PC-9 (cell line): ENCODE results near the gene CHEK1. TPM values are rescaled to one million over a fixed set of nuclear protein-coding genes. Genes with fewer than 3 reads are reported as not detected.

Experiments used
- BruUV-seq: library from RNA; stranded (reverse); fragments of 400-500 nt; replicated peaks from 2 replicates; lab custom pipeline; 2021; lab: Mats Ljungman, UMichigan
- CTCF ChIA-PET: fragments of 300-600 bp; sonication (Branson Sonifier 250); formaldehyde crosslinking; loops from one replicate; lab custom pipeline; 2022; ENCODE audit warnings: antibody characterized with exemption; lab: Charles Lee
- POLR2A ChIA-PET: fragments of 300-600 bp; sonication (Branson Sonifier 250); formaldehyde crosslinking; loops from one replicate; lab custom pipeline; 2022; ENCODE audit warnings: antibody characterized with exemption; ENCODE audit not compliant: unreplicated experiment; lab: Charles Lee
- DNase-seq, 2 experiments: peaks; one replicate each; pipeline versions ENCODE4 v3.0.0 to v3.0.0-alpha.2; 2015 to 2022; ENCODE audit warnings: mixed read lengths in 1 of 2
- H2AFZ ChIP-seq: fragments of 200-600 bp; sonication (generic); 2 replicates; pipeline ENCODE4 v1.8.1; 2017; ENCODE audit warnings: antibody characterized with exemption
- H3F3A ChIP-seq: fragments of 200-600 bp; sonication (generic); 2 replicates; pipeline ENCODE4 v1.8.1; 2017; ENCODE audit warnings: antibody characterized with exemption, mild to moderate bottlenecking, low read depth; ENCODE audit not compliant: insufficient read depth
- H3K27ac ChIP-seq: fragments of 200-600 bp; sonication (generic); 2 replicates; pipeline ENCODE4 v1.6.1; 2016; ENCODE audit warnings: mixed run types
- H3K27me3 ChIP-seq: fragments of 200-600 bp; sonication (generic); 2 replicates; pipeline ENCODE4 v1.6.1; 2016; ENCODE audit warnings: low read depth, mixed run types; ENCODE audit not compliant: insufficient read depth
- H3K36me3 ChIP-seq: fragments of 200-600 bp; sonication (generic); 2 replicates; pipeline ENCODE4 v1.6.1; 2016; ENCODE audit warnings: low read depth, mixed run types
- H3K4me1 ChIP-seq: fragments of 200-600 bp; sonication (generic); replicated peaks from 2 replicates; pipeline ENCODE4 v1.6.1; 2016; ENCODE audit warnings: mixed run types; ENCODE audit not compliant: insufficient read depth
- H3K4me2 ChIP-seq: fragments of 200-600 bp; sonication (generic); 2 replicates; pipeline ENCODE4 v1.6.1; 2017; ENCODE audit warnings: mixed run types
- H3K4me3 ChIP-seq: fragments of 200-600 bp; sonication (generic); 2 replicates; pipeline ENCODE4 v1.6.1; 2016; ENCODE audit warnings: mixed run types
- H3K79me2 ChIP-seq: fragments of 200-600 bp; sonication (generic); 2 replicates; pipeline ENCODE4 v1.6.1; 2017; ENCODE audit warnings: low read depth, mixed run types
- H3K9me2 ChIP-seq: fragments of 200-600 bp; sonication (generic); 2 replicates; pipeline ENCODE4 v1.8.1; 2017; ENCODE audit warnings: mild to moderate bottlenecking; ENCODE audit not compliant: insufficient read depth
- H3K9me3 ChIP-seq: fragments of 200-600 bp; sonication (generic); 2 replicates; pipeline ENCODE4 v1.8.1; 2016; ENCODE audit warnings: low read depth; ENCODE audit not compliant: insufficient read depth
- H4K20me1 ChIP-seq: fragments of 200-600 bp; sonication (generic); 2 replicates; pipeline ENCODE4 v1.8.1; 2017; ENCODE audit not compliant: insufficient read depth
- EZH2 ChIP-seq: fragments of 200-600 bp; sonication (generic); IDR thresholded peaks from 2 replicates; pipeline ENCODE4 v1.8.0; 2017; ENCODE audit warnings: antibody characterized with exemption, low read depth
- intact Hi-C: fragments of 100-400 bp; cut with micrococcal nuclease; formaldehyde crosslinking; loops from one replicate; pipeline ENCODE4 v1.10.0; 2022; ENCODE audit not compliant: unreplicated experiment
- total RNA-seq: library from RNA; stranded (reverse); gene quantifications from 2 replicates; pipeline ENCODE4 v1.2.3, GENCODE V29; 2021
- TF ChIP-seq, protein P1 (sequence below): fragments of 200-600 bp; sonication (generic); conservative IDR thresholded peaks from 2 replicates; pipeline ENCODE4 v1.6.1; 2017; ENCODE audit warnings: mixed run types, antibody characterized with exemption, mild to moderate bottlenecking, moderate library complexity

The CHEK1 gene
- total RNA-seq, 1 experiment from 2014 or later, result 36.5 TPM

GRCh38 chr11:125603207-125603606 is 21.8 kb upstream of the CHEK1 start:
- Histone ChIP-seq H3F3A (0 out of 2 replicates have a peak, but pooled peaks cover 3% of the 10 kb centered on the region), H4K20me1 (peaks cover 21% of the 10 kb centered on the region), H3K9me3 (no peaks in the 10 kb centered on the region), H3K36me3 (peaks cover 68% of the 10 kb centered on the region), H2AFZ (no peak overlapping the region), H3K4me2 (no peak overlapping the region), H3K27ac (no peak overlapping the region), H3K9me2 (no peaks in the 10 kb centered on the region), H3K4me3 (no peak overlapping the region), H3K27me3 (no peaks in the 10 kb centered on the region), H3K4me1 (no peaks in the 10 kb centered on the region), H3K79me2 (peaks cover 9% of the 10 kb centered on the region; the same call in 1 of the 2 replicates)
- no peak for DNase-seq
- no TSS peak for BruUV-seq
- ChIA-PET CTCF (no interaction called here), POLR2A (interaction anchor here (0.9 kb wide), 1 partner anchor 11 kb away, joined by 14 read pairs; the partner anchor contains the start of gene STT3A)
- TF ChIP-seq EZH2, result no peak
- TF ChIP-seq, protein P1, sequence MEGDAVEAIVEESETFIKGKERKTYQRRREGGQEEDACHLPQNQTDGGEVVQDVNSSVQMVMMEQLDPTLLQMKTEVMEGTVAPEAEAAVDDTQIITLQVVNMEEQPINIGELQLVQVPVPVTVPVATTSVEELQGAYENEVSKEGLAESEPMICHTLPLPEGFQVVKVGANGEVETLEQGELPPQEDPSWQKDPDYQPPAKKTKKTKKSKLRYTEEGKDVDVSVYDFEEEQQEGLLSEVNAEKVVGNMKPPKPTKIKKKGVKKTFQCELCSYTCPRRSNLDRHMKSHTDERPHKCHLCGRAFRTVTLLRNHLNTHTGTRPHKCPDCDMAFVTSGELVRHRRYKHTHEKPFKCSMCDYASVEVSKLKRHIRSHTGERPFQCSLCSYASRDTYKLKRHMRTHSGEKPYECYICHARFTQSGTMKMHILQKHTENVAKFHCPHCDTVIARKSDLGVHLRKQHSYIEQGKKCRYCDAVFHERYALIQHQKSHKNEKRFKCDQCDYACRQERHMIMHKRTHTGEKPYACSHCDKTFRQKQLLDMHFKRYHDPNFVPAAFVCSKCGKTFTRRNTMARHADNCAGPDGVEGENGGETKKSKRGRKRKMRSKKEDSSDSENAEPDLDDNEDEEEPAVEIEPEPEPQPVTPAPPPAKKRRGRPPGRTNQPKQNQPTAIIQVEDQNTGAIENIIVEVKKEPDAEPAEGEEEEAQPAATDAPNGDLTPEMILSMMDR, result no peak
- intact Hi-C loops, result no loop called here

GRCh38 chr11:125605417-125605816 is 19.5 kb upstream of the CHEK1 start:
- Histone ChIP-seq H3K27ac (no peak overlapping the region), H3K9me2 (no peaks in the 10 kb centered on the region), H2AFZ (no peak overlapping the region), H3K36me3 (peaks cover 66% of the 10 kb centered on the region), H3K4me3 (no peak overlapping the region), H3F3A (0 out of 2 replicates have a peak, but pooled peaks cover 3% of the 10 kb centered on the region), H3K4me2 (no peak overlapping the region), H3K27me3 (no peaks in the 10 kb centered on the region), H3K9me3 (no peaks in the 10 kb centered on the region), H3K4me1 (no peaks in the 10 kb centered on the region), H3K79me2 (no peaks in the 10 kb centered on the region), H4K20me1 (peaks cover 18% of the 10 kb centered on the region)
- ChIA-PET CTCF (no interaction called here), POLR2A (no interaction called here)
- DNase-seq, result no peak
- no TSS peak for BruUV-seq
- TF ChIP-seq EZH2, result no peak
- TF ChIP-seq, protein P1, result no peak
- intact Hi-C loops, result no loop called here

GRCh38 chr11:125609545-125609944 is 15.4 kb upstream of the CHEK1 start:
- Histone ChIP-seq H2AFZ (no peak overlapping the region), H4K20me1 (peaks cover 9% of the 10 kb centered on the region; the same call in 1 of the 2 replicates), H3K9me3 (no peaks in the 10 kb centered on the region), H3K4me2 (no peak overlapping the region), H3K27me3 (no peaks in the 10 kb centered on the region), H3K36me3 (peaks cover 58% of the 10 kb centered on the region), H3K27ac (no peak overlapping the region), H3K4me1 (no peaks in the 10 kb centered on the region), H3K9me2 (no peaks in the 10 kb centered on the region), H3K79me2 (no peaks in the 10 kb centered on the region), H3K4me3 (no peak overlapping the region), H3F3A (peaks cover 4% of the 10 kb centered on the region)
- no peak for TF ChIP-seq EZH2
- TF ChIP-seq, protein P1, result no peak
- POLR2A ChIA-PET, result no interaction called here
- CTCF ChIA-PET, result no interaction called here
- intact Hi-C loops, result no loop called here
- no peak for DNase-seq
- BruUV-seq, result no TSS peak
